Smooth muscle cell (in vitro differentiated cells): Measurements from ENCODE around the gene GUCY1A2. TPM values are rescaled to one million over a fixed set of nuclear protein-coding genes. Genes with fewer than 3 reads are reported as not detected.
"Not testable (repeated sequence)": the region's sequence is repeated elsewhere in the genome, so short reads cannot be mapped to it uniquely, and the experiment has no call there.

Experiments used
- DNase-seq: peaks from one replicate; lab custom pipeline; 2025; ENCODE audit not compliant: unreplicated experiment; lab: John Stamatoyannopoulos, UW
- H2AFZ ChIP-seq: fragments of 200-600 bp; sonication (generic); 2 replicates; pipeline ENCODE4 v1.6.0; 2016; ENCODE audit warnings: antibody characterized with exemption, low read depth, mild to moderate bottlenecking
- H3F3A ChIP-seq: fragments of 200-600 bp; sonication (generic); 2 replicates; pipeline ENCODE4 v1.6.0; 2017; ENCODE audit warnings: antibody characterized with exemption, low read depth
- H3K27ac ChIP-seq: fragments of 200-600 bp; sonication (generic); 2 replicates; pipeline ENCODE4 v1.5.1; 2016; ENCODE audit warnings: low read depth, mild to moderate bottlenecking
- H3K27me3 ChIP-seq: fragments of 200-600 bp; sonication (generic); 2 replicates; pipeline ENCODE4 v1.6.1; 2016; ENCODE audit warnings: low read depth, mild to moderate bottlenecking
- H3K36me3 ChIP-seq: fragments of 200-600 bp; sonication (generic); 2 replicates; pipeline ENCODE4 v1.5.1; 2016; ENCODE audit warnings: low read depth
- H3K4me1 ChIP-seq: fragments of 200-600 bp; sonication (generic); 2 replicates; pipeline ENCODE4 v1.5.1; 2016; ENCODE audit warnings: low read depth
- H3K4me2 ChIP-seq: fragments of 200-600 bp; sonication (generic); 2 replicates; pipeline ENCODE4 v1.6.0; 2016; ENCODE audit warnings: mild to moderate bottlenecking
- H3K4me3 ChIP-seq: fragments of 200-600 bp; sonication (generic); 2 replicates; pipeline ENCODE4 v1.5.1; 2016; ENCODE audit warnings: mild to moderate bottlenecking
- H3K79me2 ChIP-seq: fragments of 200-600 bp; sonication (generic); 2 replicates; pipeline ENCODE4 v1.6.0; 2016; ENCODE audit warnings: low read depth, mild to moderate bottlenecking
- H3K9ac ChIP-seq: fragments of 200-600 bp; sonication (generic); 2 replicates; pipeline ENCODE4 v1.6.0; 2016; ENCODE audit warnings: low read depth
- H3K9me3 ChIP-seq: fragments of 200-600 bp; sonication (generic); replicated peaks from 2 replicates; pipeline ENCODE4 v1.5.1; 2016; ENCODE audit warnings: low read depth
- H4K20me1 ChIP-seq: fragments of 200-600 bp; sonication (generic); 2 replicates; pipeline ENCODE4 v1.6.0; 2016; ENCODE audit warnings: low read depth
- CTCF ChIP-seq: fragments of 200-600 bp; sonication (generic); IDR thresholded peaks from 2 replicates; pipeline ENCODE4 v1.5.1; 2017; ENCODE audit warnings: borderline replicate concordance, mild to moderate bottlenecking, antibody characterized with exemption; ENCODE audit not compliant: insufficient read depth, poor library complexity, severe bottlenecking
- WGBS: methylation state at CpG from one replicate; pipeline ENCODE4 v1.1.7; 2016; ENCODE audit warnings: low lambda C conversion rate; 5-methylcytosine and 5-hydroxymethylcytosine counted together
- polyA plus RNA-seq: library from polyadenylated mRNA; unstranded; fragments of >200 nt; fragmentation: Nextera tagmentation; extraction: Ambion mirVana; gene quantifications from 2 replicates; pipeline ENCODE4 v1.2.1, GENCODE V29; 2016
- total RNA-seq: library from RNA; depleted of rRNA; stranded (reverse); fragments of >200 nt; gene quantifications from 2 replicates; pipeline ENCODE4 v1.2.3, GENCODE V29; 2014

The GUCY1A2 gene
- total and polyA plus RNA-seq, 2 experiments from 2014 or later, result 0.08 to 1.1 TPM

- Histone ChIP-seq H3K4me2 (no peak overlapping the region), H3K36me3 (no peaks in the 10 kb centered on the region), H3K27me3 (no peaks in the 10 kb centered on the region), H3K27ac (no peak overlapping the region), H3K9me3 (no peaks in the 10 kb centered on the region), H3F3A (no peaks in the 10 kb centered on the region), H3K4me3 (no peak overlapping the region), H4K20me1 (no peaks in the 10 kb centered on the region), H3K79me2 (no peaks in the 10 kb centered on the region), H3K9ac (no peak overlapping the region), H2AFZ (peak overlapping the region; percentile 1), H3K4me1 (no peaks in the 10 kb centered on the region)
- no peak for TF ChIP-seq CTCF
- WGBS, result 70% methylated on average over 3 of the region's 3 CpGs
- DNase-seq, result no peak
Observed at GRCh38 chr11:106785913-106786650, 232.2 kb downstream of the GUCY1A2 start.

- WGBS, result 96% methylated on average over 8 of the region's 8 CpGs
- not testable (repeated sequence) for H3K36me3 ChIP-seq
Observed at GRCh38 chr11:106777302-106777701, 241.0 kb downstream of the GUCY1A2 start.

GRCh38 chr11:106770489-106771085, 247.7 kb downstream of the GUCY1A2 start:
- Histone ChIP-seq H3K79me2 (no peaks in the 10 kb centered on the region), H3K36me3 (no peaks in the 10 kb centered on the region), H3K9me3 (no peaks in the 10 kb centered on the region), H4K20me1 (no peaks in the 10 kb centered on the region), H3K27me3 (no peaks in the 10 kb centered on the region), H3K9ac (no peak overlapping the region), H3K4me2 (no peak overlapping the region), H3K4me1 (no peaks in the 10 kb centered on the region), H3F3A (no peaks in the 10 kb centered on the region), H3K4me3 (no peak overlapping the region), H2AFZ (no peak overlapping the region), H3K27ac (no peak overlapping the region)
- DNase-seq, result no peak
- TF ChIP-seq CTCF, result no peak

More at GRCh38 chr11:106777302-106777701, 241.0 kb downstream of the GUCY1A2 start:
- not testable (repeated sequence) for H3K9ac ChIP-seq, H3K27me3 ChIP-seq, H3K4me3 ChIP-seq, DNase-seq, H3K9me3 ChIP-seq, H3K4me1 ChIP-seq, H3K79me2 ChIP-seq, H3K27ac ChIP-seq, H3K4me2 ChIP-seq, H2AFZ ChIP-seq, H3F3A ChIP-seq, H4K20me1 ChIP-seq

GRCh38 chr11:106765469-106766258, 252.6 kb downstream of the GUCY1A2 start:
- DNase-seq, result no peak
- no peak for TF ChIP-seq CTCF
- no peaks in the 10 kb centered on the region for H3K9me3 ChIP-seq

More at GRCh38 chr11:106765469-106766258, 252.6 kb downstream of the GUCY1A2 start:
- Histone ChIP-seq H4K20me1 (no peaks in the 10 kb centered on the region), H3K36me3 (no peaks in the 10 kb centered on the region), H3K79me2 (no peaks in the 10 kb centered on the region), H3K4me1 (no peaks in the 10 kb centered on the region), H3K4me3 (no peak overlapping the region), H3K9ac (no peak overlapping the region), H3K4me2 (no peak overlapping the region), H3K27me3 (no peaks in the 10 kb centered on the region), H2AFZ (no peak overlapping the region), H3F3A (no peaks in the 10 kb centered on the region), H3K27ac (no peak overlapping the region)
- WGBS, result 78% methylated on average over 2 of the region's 2 CpGs
